ENCODE data around the gene HOMER3. TPM values are rescaled to one million over a fixed set of nuclear protein-coding genes. Genes with fewer than 3 reads are reported as not detected.

HOMER3 gene
- total and polyA plus RNA-seq, 2 donors, result 20.7 to 28.4 TPM

DNA sequence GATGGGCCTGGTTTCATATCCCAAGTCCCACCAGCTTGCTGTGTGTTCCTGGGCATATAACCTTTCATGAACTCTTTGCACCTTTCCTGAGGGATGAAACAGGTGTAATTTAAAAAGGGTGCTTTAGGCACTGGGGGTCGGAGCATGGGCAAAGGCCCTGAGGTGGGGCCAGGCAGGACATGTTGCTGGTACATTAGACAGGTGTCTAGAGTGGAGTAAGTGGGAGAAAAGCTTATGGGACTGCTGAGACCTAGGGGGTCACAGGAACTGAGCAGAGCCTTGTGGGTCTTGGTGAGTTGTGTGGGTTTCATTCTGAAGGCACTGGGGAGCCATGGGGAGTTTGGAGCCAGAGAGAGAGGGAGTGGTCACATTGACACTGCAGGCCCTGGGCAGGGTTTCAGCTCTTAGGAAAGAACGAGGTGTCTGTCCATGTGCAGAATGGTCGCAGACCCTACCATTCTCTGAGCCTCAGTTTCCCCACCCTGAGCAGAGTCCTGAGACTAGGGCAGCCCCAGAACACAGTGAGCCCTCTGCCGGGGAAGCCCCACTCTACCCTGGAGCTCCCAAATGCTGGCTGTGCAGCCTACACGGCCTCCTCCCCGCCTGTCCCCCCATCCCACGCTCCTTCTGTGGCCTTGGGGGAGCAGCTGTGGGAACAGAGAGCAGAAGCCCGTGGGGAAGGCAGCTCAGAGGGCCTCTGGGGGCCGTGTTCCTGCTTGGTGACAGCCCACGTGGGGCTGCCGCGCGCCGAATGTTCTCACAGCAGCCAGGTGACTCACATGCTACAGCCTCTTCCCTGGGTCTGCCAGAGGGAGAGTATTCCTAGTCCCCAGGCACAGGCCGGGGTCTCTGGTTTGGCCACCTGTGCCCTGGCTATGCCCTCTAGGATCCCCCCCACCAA, 7.3 kb upstream of the HOMER3 start:
- H3K4me1 ChIP-seq (ENCODE audit: insufficient read depth), result no peaks in the 10 kb centered on the region
- 75% methylated on average over 15 of the region's 15 CpGs for WGBS
- no peaks in the 10 kb centered on the region for H3K36me3 ChIP-seq (ENCODE audit: insufficient read depth)
- H3K27ac ChIP-seq (ENCODE audit: low read depth), result no peak overlapping the region
- no peak for DNase-seq (ENCODE audit: extremely low spot score)
- no peak overlapping the region for H3K4me3 ChIP-seq (ENCODE audit: low read depth, low read length)

GRCh38 chr19:18946918-18947317, 5.9 kb upstream of the HOMER3 start:
- no peak overlapping the region for H3K4me3 ChIP-seq (ENCODE audit: low read depth, low read length)

DNA sequence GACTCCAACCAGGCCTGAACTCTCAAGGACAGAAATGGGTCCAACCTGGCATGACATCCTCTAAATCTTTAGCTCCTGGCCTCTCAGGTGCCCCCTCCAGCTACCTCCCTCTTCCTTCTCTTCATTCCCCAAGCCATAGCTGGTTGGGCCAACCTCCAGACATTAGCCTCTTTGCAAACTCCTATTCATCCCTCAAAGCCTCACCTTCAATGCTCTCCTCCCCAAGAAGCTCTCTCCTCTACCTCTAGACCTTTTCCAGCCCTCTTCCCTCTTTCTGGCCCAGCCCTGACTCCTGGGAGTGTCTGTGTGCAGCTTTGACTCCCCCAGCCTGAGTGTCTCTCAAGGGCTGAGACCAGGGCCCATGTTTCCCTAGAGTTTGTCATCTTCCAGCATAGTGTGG, 5.3 kb upstream of the HOMER3 start:
- no peak for DNase-seq (ENCODE audit: extremely low spot score)
- Histone ChIP-seq H3K36me3 (ENCODE audit: insufficient read depth) (no peaks in the 10 kb centered on the region), H3K27ac (ENCODE audit: low read depth) (no peak overlapping the region), H3K4me1 (ENCODE audit: insufficient read depth) (no peaks in the 10 kb centered on the region), H3K4me3 (ENCODE audit: low read depth, low read length) (no peak overlapping the region)

More at GRCh38 chr19:18946918-18947317, 5.9 kb upstream of the HOMER3 start:
- Histone ChIP-seq H3K4me1 (ENCODE audit: insufficient read depth) (no peaks in the 10 kb centered on the region), H3K36me3 (ENCODE audit: insufficient read depth) (no peaks in the 10 kb centered on the region), H3K27ac (ENCODE audit: low read depth) (no peak overlapping the region)
- DNase-seq (ENCODE audit: extremely low spot score), result no peak
- 81% methylated on average over 14 of the region's 14 CpGs for WGBS

DNA sequence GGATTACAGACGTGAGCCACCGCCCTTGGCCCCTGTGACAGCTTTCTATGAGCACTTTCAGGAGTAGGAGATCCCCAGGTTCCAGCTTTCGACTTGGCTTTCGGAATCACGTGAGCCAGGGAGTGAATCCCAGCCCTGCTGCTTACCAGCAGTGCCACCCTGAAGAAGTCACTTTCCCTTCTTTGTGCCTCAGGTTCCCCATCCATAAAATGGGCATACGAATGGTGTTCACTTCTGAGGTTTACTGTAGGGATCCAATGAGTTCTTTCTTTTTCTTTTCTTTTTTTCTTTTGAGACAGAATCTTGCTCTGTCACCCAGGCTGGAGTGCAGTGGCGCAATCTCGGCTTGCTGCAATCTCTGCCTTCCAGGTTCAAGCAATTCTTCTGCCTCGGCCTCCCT, 4.3 kb upstream of the HOMER3 start:
- Histone ChIP-seq H3K27ac (ENCODE audit: low read depth) (no peak overlapping the region), H3K4me1 (ENCODE audit: insufficient read depth) (no peaks in the 10 kb centered on the region), H3K4me3 (ENCODE audit: low read depth, low read length) (no peak overlapping the region), H3K36me3 (ENCODE audit: insufficient read depth) (no peaks in the 10 kb centered on the region)
- WGBS, result 88% methylated on average over 9 of the region's 9 CpGs
- no peak for DNase-seq (ENCODE audit: extremely low spot score)

- 87% methylated on average over 4 of the region's 4 CpGs for WGBS
- H3K36me3 ChIP-seq (ENCODE audit: insufficient read depth), result no peaks in the 10 kb centered on the region
- no peak overlapping the region for H3K27ac ChIP-seq (ENCODE audit: low read depth)
- H3K4me3 ChIP-seq (ENCODE audit: low read depth, low read length), result no peak overlapping the region
- H3K4me1 ChIP-seq (ENCODE audit: insufficient read depth), result peaks cover 3% of the 10 kb centered on the region
- no peak for DNase-seq (ENCODE audit: extremely low spot score)
These were observed 2.4 kb upstream of the HOMER3 start for GRCh38 chr19:18943465-18943864.

DNA sequence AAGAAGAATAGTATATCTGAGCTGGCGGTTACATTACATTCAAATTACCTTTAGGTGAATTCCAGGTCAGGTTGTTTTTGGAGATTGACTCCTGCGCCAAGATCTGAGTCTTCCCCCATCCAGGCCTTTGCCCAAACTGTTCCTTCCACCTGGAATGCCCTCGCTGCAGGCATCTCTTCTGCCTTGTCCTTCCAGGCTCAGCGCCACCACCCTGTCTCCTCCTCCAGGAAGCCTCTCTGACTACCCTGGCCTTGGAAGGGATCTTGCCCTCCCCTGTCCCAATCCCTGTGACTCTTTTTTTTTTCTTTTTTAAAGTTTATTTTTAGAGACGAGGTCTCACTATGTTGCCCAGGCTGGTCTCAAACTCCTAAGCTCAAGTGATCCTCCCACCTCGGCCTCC, 1.7 kb upstream of the HOMER3 start:
- Histone ChIP-seq H3K4me1 (ENCODE audit: insufficient read depth) (peaks cover 3% of the 10 kb centered on the region), H3K27ac (ENCODE audit: low read depth) (no peak overlapping the region), H3K36me3 (ENCODE audit: insufficient read depth) (no peaks in the 10 kb centered on the region), H3K4me3 (ENCODE audit: low read depth, low read length) (no peak overlapping the region)
- DNase-seq (ENCODE audit: extremely low spot score), result no peak
- WGBS, result 93% methylated on average over 6 of the region's 6 CpGs

DNA sequence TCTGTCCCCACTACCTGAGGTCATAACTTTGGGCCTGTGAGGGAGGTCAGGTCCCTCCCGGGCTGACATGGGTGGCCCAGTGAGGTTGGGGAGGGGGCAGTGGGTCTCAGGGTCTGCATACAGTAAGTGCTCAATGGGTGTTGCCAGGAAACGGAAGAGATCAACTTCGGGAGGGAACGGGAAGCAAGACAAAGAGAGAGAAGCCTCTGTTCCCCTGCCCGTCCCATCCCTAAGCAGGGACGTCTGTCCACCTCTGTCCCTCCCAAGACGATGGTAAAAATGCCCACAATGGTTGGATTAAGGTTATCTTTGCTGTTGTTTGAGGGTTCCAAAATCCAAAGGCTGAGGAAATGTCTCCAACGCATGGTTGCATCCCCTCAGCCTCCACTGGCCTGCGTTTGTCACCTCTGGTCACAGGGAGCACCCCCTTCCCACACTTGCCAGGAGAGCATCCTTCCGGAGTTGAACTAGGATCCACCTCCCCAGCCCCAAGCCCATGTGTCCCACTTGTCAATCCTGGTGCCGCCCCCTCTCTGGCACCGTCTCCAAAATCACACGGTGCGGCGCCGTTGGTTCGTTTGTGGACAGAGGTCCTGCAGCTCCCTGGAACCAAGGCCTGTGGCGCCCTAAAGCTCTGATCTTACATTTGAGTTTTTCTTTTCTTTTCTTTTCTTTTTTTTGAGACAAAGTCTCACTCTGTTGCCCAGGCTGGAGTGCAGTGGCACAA, 774 bp upstream of the HOMER3 start:
- H3K4me1 ChIP-seq (ENCODE audit: insufficient read depth), result peaks cover 3% of the 10 kb centered on the region
- H3K4me3 ChIP-seq (ENCODE audit: low read depth, low read length), result no peak overlapping the region
- no peaks in the 10 kb centered on the region for H3K36me3 ChIP-seq (ENCODE audit: insufficient read depth)
- 66% methylated on average over 18 of the region's 18 CpGs for WGBS
- DNase-seq (ENCODE audit: extremely low spot score), result no peak
- no peak overlapping the region for H3K27ac ChIP-seq (ENCODE audit: low read depth)

DNA sequence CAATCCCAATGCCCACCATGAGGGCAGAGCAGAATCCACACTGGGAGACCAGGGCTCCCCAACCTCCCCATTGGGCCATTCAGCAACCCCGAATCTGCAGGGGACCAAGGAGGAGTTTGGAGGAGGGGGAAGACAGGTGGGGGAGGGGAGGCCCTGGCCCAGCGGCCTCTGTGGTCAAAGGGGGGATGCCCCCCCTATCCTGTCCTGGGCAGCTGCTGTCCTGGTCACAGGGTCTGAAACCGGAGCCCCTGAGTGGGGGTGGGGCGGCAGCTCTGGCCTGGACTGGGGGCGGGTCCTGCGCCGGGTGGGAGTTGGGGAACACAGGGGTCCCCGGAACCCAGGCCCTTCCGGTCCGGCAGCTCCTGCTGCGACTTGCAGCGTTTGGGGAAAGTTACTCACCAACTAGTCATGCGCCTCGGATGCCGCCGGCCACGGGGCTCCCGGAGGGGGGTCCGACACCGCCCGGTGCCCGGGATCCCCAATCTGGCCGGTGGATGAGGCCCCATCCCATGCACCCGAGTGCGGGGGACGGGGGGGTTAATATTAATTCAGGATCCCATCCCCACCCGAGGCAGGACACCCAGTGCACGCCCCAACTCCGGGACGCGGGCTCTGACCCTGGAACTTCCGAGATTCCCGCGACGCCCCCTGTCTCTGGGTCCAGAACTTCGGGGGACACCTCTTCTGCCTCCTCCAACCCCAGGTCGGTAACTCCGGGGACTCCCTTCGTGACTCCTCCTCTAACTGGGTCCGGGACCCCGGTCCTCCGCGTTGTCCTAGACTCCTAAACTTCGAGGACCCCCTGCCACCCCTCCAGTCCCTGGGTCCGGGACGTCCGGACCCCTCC, 872 bp downstream of the HOMER3 start:
- 1% methylated on average over 47 of the region's 47 CpGs for WGBS
- no peak for DNase-seq (ENCODE audit: extremely low spot score)
- Histone ChIP-seq H3K27ac (ENCODE audit: low read depth) (no peak overlapping the region), H3K4me3 (ENCODE audit: low read depth, low read length) (peak overlapping the region; percentile 82), H3K4me1 (ENCODE audit: insufficient read depth) (peaks cover 3% of the 10 kb centered on the region), H3K36me3 (ENCODE audit: insufficient read depth) (no peaks in the 10 kb centered on the region)

- 92% methylated on average over 3 of the region's 3 CpGs for WGBS
- no peak overlapping the region for H3K27ac ChIP-seq (ENCODE audit: low read depth)
- peaks cover 3% of the 10 kb centered on the region for H3K4me1 ChIP-seq (ENCODE audit: insufficient read depth)
- no peaks in the 10 kb centered on the region for H3K36me3 ChIP-seq (ENCODE audit: insufficient read depth)
- no peak for DNase-seq (ENCODE audit: extremely low spot score)
- no peak overlapping the region for H3K4me3 ChIP-seq (ENCODE audit: low read depth, low read length)
These were observed 1.9 kb downstream of the HOMER3 start for GRCh38 chr19:18939163-18939562.

DNA sequence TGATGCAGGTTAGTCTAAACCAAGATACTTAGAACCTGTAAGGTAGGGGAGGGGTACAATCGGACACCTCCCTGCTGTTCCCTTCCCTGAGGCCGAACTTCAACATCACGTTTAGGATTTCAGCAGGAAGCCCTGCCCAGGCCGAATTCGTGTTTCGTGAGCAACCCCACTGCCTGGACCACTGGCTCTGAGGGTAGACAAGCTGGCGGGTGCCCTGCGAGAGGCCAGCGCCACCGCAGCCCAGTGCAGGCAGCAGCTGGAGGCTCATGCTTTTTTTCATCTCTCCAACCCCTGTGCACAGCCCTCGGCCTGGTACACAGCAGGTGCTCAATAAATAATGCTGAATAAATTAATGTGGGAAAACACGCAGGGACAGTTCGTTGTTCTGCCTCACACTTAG, 7.7 kb downstream of the HOMER3 start:
- Histone ChIP-seq H3K4me1 (ENCODE audit: insufficient read depth) (peaks cover 2% of the 10 kb centered on the region), H3K27ac (ENCODE audit: low read depth) (no peak overlapping the region), H3K36me3 (ENCODE audit: insufficient read depth) (no peaks in the 10 kb centered on the region), H3K4me3 (ENCODE audit: low read depth, low read length) (no peak overlapping the region)
- no peak for DNase-seq (ENCODE audit: extremely low spot score)
- WGBS, result 86% methylated on average over 13 of the region's 13 CpGs

GRCh38 chr19:18932216-18932841, 8.7 kb downstream of the HOMER3 start:
- Histone ChIP-seq H3K27ac (ENCODE audit: low read depth) (no peak overlapping the region), H3K36me3 (ENCODE audit: insufficient read depth) (no peaks in the 10 kb centered on the region), H3K4me1 (ENCODE audit: insufficient read depth) (peaks cover 2% of the 10 kb centered on the region), H3K4me3 (ENCODE audit: low read depth, low read length) (no peak overlapping the region)
- WGBS, result 35% methylated on average over 37 of the region's 37 CpGs
- DNase-seq (ENCODE audit: extremely low spot score), result no peak

- no peak for DNase-seq (ENCODE audit: extremely low spot score)
- Histone ChIP-seq H3K4me1 (ENCODE audit: insufficient read depth) (peaks cover 2% of the 10 kb centered on the region), H3K36me3 (ENCODE audit: insufficient read depth) (no peaks in the 10 kb centered on the region), H3K4me3 (ENCODE audit: low read depth, low read length) (no peak overlapping the region), H3K27ac (ENCODE audit: low read depth) (no peak overlapping the region)
- 87% methylated on average over 34 of the region's 34 CpGs for WGBS
These were observed 9.5 kb downstream of the HOMER3 start for GRCh38 chr19:18931316-18932162.

Data from urinary bladder (tissue), 4 donors.